Stimulated activated CD8-positive, alpha-beta memory T cell treated with anti-CD3 and anti-CD28 coated beads, Interleukin-4, amount 100 ng/mL, for 4 hours (primary cell): ENCODE measurements around the gene AACS.
"Not testable (repeated sequence)": the region's sequence is repeated elsewhere in the genome, so short reads cannot be mapped to it uniquely, and the experiment has no call there.

ENCODE experiments used
- DNase-seq, 2 donors: peaks; one replicate each; pipeline ENCODE4 v3.0.0-alpha.2; 2020; ENCODE audit warnings: low read depth in 2 of 2, low spot score in 1 of 2

AACS gene

GRCh38 chr12:125056306-125056705, 8.9 kb upstream of the AACS start:
- no peak for DNase-seq

GRCh38 chr12:125057708-125058107, 7.5 kb upstream of the AACS start:
- DNase-seq: no peak

GRCh38 chr12:125061229-125061628, 4.0 kb upstream of the AACS start:
- DNase-seq: no peak

- DNase-seq: not testable (repeated sequence)
Observed at GRCh38 chr12:125063522-125063921, 1.7 kb upstream of the AACS start.

- DNase-seq: no peak
Observed at GRCh38 chr12:125064492-125064891, 743 bp upstream of the AACS start.

GRCh38 chr12:125065919-125066570, 810 bp downstream of the AACS start:
- no peak for DNase-seq

GRCh38 chr12:125068391-125068790, 3.2 kb downstream of the AACS start:
- no peak for DNase-seq

- no peak for DNase-seq
Observed at GRCh38 chr12:125069616-125070015, 4.4 kb downstream of the AACS start.

GRCh38 chr12:125070112-125070511, 4.9 kb downstream of the AACS start:
- no peak for DNase-seq

- no peak for DNase-seq
Observed at GRCh38 chr12:125070661-125071390, 5.6 kb downstream of the AACS start.

- no peak for DNase-seq
Observed at GRCh38 chr12:125071456-125071855, 6.2 kb downstream of the AACS start.

GRCh38 chr12:125072496-125072895, 7.3 kb downstream of the AACS start:
- DNase-seq: no peak

GRCh38 chr12:125074294-125074693, 9.1 kb downstream of the AACS start:
- not testable (repeated sequence) for DNase-seq

- DNase-seq: no peak
Observed at GRCh38 chr12:125076103-125076502, 10.9 kb downstream of the AACS start.

GRCh38 chr12:125079084-125079483, 13.8 kb downstream of the AACS start:
- no peak for DNase-seq

GRCh38 chr12:125079648-125080645, 14.7 kb downstream of the AACS start:
- DNase-seq: no peak

- no peak for DNase-seq
Observed at GRCh38 chr12:125081427-125081826, 16.2 kb downstream of the AACS start.

GRCh38 chr12:125083072-125083471, 17.8 kb downstream of the AACS start:
- DNase-seq: no peak

GRCh38 chr12:125088199-125088598, 23.0 kb downstream of the AACS start:
- not testable (repeated sequence) for DNase-seq

GRCh38 chr12:125089083-125089482, 23.8 kb downstream of the AACS start:
- no peak for DNase-seq

- DNase-seq: no peak
Observed at GRCh38 chr12:125089626-125090025, 24.4 kb downstream of the AACS start.

- no peak for DNase-seq
Observed at GRCh38 chr12:125090437-125090836, 25.2 kb downstream of the AACS start.
